Measurements from ENCODE around the gene FAM234A. TPM values are rescaled to one million over a fixed set of nuclear protein-coding genes. Genes with fewer than 3 reads are reported as not detected.
"Not testable (repeated sequence)": the region's sequence is repeated elsewhere in the genome, so short reads cannot be mapped to it uniquely, and the experiment has no call there.

The FAM234A gene
- total and polyA plus RNA-seq, 2 donors (not counting 1 experiment from before 2014, with no cell fraction given) = 64.8 to 68.5 TPM

GRCh38 chr16:211631-212180, 22.9 kb upstream of the FAM234A start:
- H3K27me3 ChIP-seq (ENCODE audit: control insufficient read depth, insufficient read depth, low read length); H3K4me1 ChIP-seq (ENCODE audit: control insufficient read depth, extremely low read depth, insufficient read depth, low read length); H4K20me1 ChIP-seq (ENCODE audit: control insufficient read depth, extremely low read depth, insufficient read depth, low read length); H3K36me3 ChIP-seq (ENCODE audit: control insufficient read depth, insufficient read depth, low read length); H2AFZ ChIP-seq (ENCODE audit: low read length); H3K9me3 ChIP-seq (ENCODE audit: control insufficient read depth, insufficient read depth, low read depth, low read length); DNase-seq (ENCODE audit: low read depth in 2 of 2); H3K4me2 ChIP-seq (ENCODE audit: extremely low read depth, insufficient read depth, low read length); H3K4me3 ChIP-seq (replicated peaks in 1 of 4; ENCODE audit: control extremely low read depth in 1 of 4, insufficient read depth in 1 of 4, low read depth in 3 of 4, low read length in 4 of 4); H3K27ac ChIP-seq (ENCODE audit: insufficient read depth, low read length); H3K9ac ChIP-seq (ENCODE audit: insufficient read depth, low read length): not testable (repeated sequence)
- peaks cover 16% of the 10 kb centered on the region for H3K79me2 ChIP-seq (ENCODE audit: control insufficient read depth, insufficient read depth, low read length)

DNA sequence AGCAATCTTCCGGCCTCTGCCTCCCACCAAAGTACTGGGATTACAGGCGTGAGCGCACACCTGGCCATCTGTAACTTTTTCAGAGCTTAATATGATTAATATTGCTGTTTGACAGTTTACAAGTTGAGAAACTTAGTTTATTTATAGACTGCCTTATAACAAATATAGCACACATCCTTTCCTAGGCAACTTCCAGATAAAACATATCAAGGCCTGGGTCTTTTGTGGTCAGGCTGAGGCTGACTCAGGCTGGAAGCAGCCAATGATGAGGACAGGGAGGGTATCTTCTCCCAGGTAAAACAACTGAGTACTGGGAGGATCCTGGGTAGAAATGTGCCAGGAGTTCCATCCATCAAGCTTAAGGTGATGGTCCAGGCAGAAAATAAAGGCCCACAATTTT, 21.6 kb upstream of the FAM234A start:
- Histone ChIP-seq H2AFZ (ENCODE audit: low read length) (no peak overlapping the region), H3K9ac (ENCODE audit: insufficient read depth, low read length) (no peak overlapping the region), H3K4me1 (ENCODE audit: control insufficient read depth, extremely low read depth, insufficient read depth, low read length) (no peaks in the 10 kb centered on the region), H3K9me3 (ENCODE audit: control insufficient read depth, insufficient read depth, low read depth, low read length) (no peaks in the 10 kb centered on the region), H3K79me2 (ENCODE audit: control insufficient read depth, insufficient read depth, low read length) (peaks cover 16% of the 10 kb centered on the region), H3K36me3 (ENCODE audit: control insufficient read depth, insufficient read depth, low read length) (no peaks in the 10 kb centered on the region), H4K20me1 (ENCODE audit: control insufficient read depth, extremely low read depth, insufficient read depth, low read length) (no peaks in the 10 kb centered on the region), H3K27ac (ENCODE audit: insufficient read depth, low read length) (no peak overlapping the region), H3K27me3 (ENCODE audit: control insufficient read depth, insufficient read depth, low read length) (no peaks in the 10 kb centered on the region), H3K4me2 (ENCODE audit: extremely low read depth, insufficient read depth, low read length) (no peak overlapping the region), H3K4me3 (replicated peaks in 1 of 4; ENCODE audit: control extremely low read depth in 1 of 4, insufficient read depth in 1 of 4, low read depth in 3 of 4, low read length in 4 of 4) (no peak overlapping the region)
- no peak for TF ChIP-seq CTCF (conservative IDR thresholded peaks at IDR 0.05 in 1 of 2, IDR thresholded peaks at IDR 0.05 in 1 of 2; ENCODE audit: low read depth in 1 of 2, low read length in 2 of 2)
- TF ChIP-seq EZH2 (IDR thresholded peaks at IDR 0.05; ENCODE audit: low read length, missing control alignments) = no peak
- peak in 1 of 2 donors; percentile 38 for DNase-seq (ENCODE audit: low read depth in 2 of 2)

DNA sequence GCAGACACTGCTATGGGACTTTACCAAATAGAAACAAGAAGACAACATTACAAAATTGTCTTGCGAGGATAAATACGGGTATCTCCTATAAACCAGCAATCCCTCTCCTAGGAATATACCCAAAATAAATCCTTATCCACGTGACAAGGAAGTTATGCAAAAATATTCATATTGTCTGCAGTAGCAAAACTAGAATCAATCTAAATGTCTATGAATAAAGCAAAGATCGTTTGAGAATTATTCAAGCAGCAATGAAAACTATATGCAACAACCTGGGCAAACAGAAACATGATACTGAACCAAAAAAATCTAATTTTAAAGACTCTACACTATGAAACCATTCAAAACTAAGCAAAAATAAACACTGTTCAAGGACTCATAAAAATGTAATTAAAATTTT, 14.6 kb upstream of the FAM234A start:
- Histone ChIP-seq H3K27me3 (ENCODE audit: control insufficient read depth, insufficient read depth, low read length) (no peaks in the 10 kb centered on the region), H3K79me2 (ENCODE audit: control insufficient read depth, insufficient read depth, low read length) (peaks cover 22% of the 10 kb centered on the region), H3K4me1 (ENCODE audit: control insufficient read depth, extremely low read depth, insufficient read depth, low read length) (no peaks in the 10 kb centered on the region), H3K9me3 (ENCODE audit: control insufficient read depth, insufficient read depth, low read depth, low read length) (no peaks in the 10 kb centered on the region), H3K36me3 (ENCODE audit: control insufficient read depth, insufficient read depth, low read length) (peaks cover 4% of the 10 kb centered on the region), H2AFZ (ENCODE audit: low read length) (no peak overlapping the region), H4K20me1 (ENCODE audit: control insufficient read depth, extremely low read depth, insufficient read depth, low read length) (peaks cover 2% of the 10 kb centered on the region), H3K4me3 (replicated peaks in 1 of 4; ENCODE audit: control extremely low read depth in 1 of 4, insufficient read depth in 1 of 4, low read depth in 3 of 4, low read length in 4 of 4) (no peak overlapping the region), H3K4me2 (ENCODE audit: extremely low read depth, insufficient read depth, low read length) (no peak overlapping the region), H3K27ac (ENCODE audit: insufficient read depth, low read length) (no peak overlapping the region), H3K9ac (ENCODE audit: insufficient read depth, low read length) (no peak overlapping the region)
- TF ChIP-seq EZH2 (IDR thresholded peaks at IDR 0.05; ENCODE audit: low read length, missing control alignments) (no peak), CTCF (conservative IDR thresholded peaks at IDR 0.05 in 1 of 2, IDR thresholded peaks at IDR 0.05 in 1 of 2; ENCODE audit: low read depth in 1 of 2, low read length in 2 of 2) (no peak)
- DNase-seq (ENCODE audit: low read depth in 2 of 2) = no peak
